Right atrium auricular region (tissue), 2 donors: ENCODE measurements around the gene SLC25A25. TPM values are rescaled to one million over a fixed set of nuclear protein-coding genes. Genes with fewer than 3 reads are reported as not detected.

ENCODE experiments used
- DNase-seq: peaks from one replicate; pipeline ENCODE4 v3.0.0-alpha.2; 2019; ENCODE audit warnings: low spot score
- H3K27ac ChIP-seq, 2 donors: fragments of 200-600 bp; sonication (generic); 1 replicate in 1 of 2; 2 replicates in 1 of 2; pipeline ENCODE4 v1.5.1; 2016 to 2019
- H3K27me3 ChIP-seq, 2 donors: fragments of 200-600 bp; sonication (generic); one replicate each; pipeline versions ENCODE4 v1.5.1 to v1.6.0; 2017 to 2019
- H3K36me3 ChIP-seq: fragments of 200-600 bp; sonication (generic); one replicate; pipeline ENCODE4 v1.5.1; 2016
- H3K4me1 ChIP-seq, 2 donors: fragments of 200-600 bp; sonication (generic); one replicate each; pipeline versions ENCODE4 v1.5.1 to v1.6.0; 2017 to 2019
- H3K4me3 ChIP-seq, 2 donors: fragments of 200-600 bp; sonication (generic); 1 replicate in 1 of 2; 2 replicates in 1 of 2; pipeline ENCODE4 v1.5.1; 2017 to 2019; ENCODE audit warnings: mild to moderate bottlenecking in 1 of 2, moderate library complexity in 1 of 2
- H3K9me3 ChIP-seq, 2 donors: fragments of 200-600 bp; sonication (generic); one replicate each; pipeline ENCODE4 v1.5.1; 2019
- total RNA-seq, 2 donors: library from RNA; depleted of rRNA; stranded (reverse); fragments of >200 nt; gene quantifications; one replicate each; pipeline ENCODE4 v1.1.0, GENCODE V29; 2016
- TF ChIP-seq, protein P1 (sequence below), 2 donors: fragments of 200-600 bp; sonication (generic); IDR thresholded peaks; one replicate each; pipeline ENCODE4 v1.5.1; 2019; ENCODE audit warnings: antibody characterized with exemption in 2 of 2

SLC25A25 gene
- total RNA-seq, 2 donors from 2014 or later, result 8.2 to 11.8 TPM

DNA sequence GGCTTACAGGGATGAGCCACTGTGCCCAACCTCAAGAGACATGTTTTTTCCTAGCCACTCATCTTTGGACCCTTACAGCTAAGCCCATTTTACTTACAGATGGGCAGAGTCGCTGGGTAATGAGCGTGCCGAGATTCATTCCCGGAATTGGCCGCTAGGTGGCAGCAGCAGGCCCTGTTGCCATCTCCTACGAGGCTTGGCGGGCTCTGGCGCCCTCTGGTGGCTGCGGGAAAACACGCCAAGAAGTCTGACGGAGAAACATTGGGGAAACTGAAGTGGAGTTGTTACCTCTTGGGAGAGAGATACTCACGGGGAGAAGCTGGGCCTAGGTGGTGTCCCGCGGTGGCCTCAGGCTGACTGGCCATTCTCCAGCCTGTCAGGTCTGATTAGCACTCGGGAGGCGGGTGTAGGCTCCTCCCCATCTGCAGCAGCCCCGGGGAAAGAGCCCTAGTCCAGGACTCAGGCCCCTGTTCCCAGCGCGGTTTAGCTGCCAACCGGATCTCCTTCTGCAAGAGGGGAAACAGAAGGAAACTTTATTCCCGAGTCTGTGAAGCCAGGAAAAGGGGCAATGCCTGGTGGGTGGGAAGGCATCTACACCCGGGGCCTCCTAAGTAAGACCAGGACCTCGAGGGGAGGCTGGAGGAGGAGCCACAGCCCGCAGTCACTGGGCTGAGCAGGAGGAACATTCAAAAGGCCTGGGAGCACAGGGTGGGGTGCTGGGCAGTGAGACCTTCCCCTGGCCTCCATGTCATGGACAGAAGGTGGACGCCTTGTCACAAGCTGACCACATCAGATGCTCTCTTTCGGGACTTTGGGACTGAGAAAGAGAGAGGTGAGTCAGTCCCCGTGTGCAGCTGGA lies 49.8 kb downstream of the SLC25A25 start:
- peaks cover 38% of the 10 kb centered on the region for H3K36me3 ChIP-seq
- DNase-seq, result peak; percentile 91
- H3K9me3 ChIP-seq, result no peaks in the 10 kb centered on the region
- no peak overlapping the region for H3K4me3 ChIP-seq
- TF ChIP-seq, protein P1, sequence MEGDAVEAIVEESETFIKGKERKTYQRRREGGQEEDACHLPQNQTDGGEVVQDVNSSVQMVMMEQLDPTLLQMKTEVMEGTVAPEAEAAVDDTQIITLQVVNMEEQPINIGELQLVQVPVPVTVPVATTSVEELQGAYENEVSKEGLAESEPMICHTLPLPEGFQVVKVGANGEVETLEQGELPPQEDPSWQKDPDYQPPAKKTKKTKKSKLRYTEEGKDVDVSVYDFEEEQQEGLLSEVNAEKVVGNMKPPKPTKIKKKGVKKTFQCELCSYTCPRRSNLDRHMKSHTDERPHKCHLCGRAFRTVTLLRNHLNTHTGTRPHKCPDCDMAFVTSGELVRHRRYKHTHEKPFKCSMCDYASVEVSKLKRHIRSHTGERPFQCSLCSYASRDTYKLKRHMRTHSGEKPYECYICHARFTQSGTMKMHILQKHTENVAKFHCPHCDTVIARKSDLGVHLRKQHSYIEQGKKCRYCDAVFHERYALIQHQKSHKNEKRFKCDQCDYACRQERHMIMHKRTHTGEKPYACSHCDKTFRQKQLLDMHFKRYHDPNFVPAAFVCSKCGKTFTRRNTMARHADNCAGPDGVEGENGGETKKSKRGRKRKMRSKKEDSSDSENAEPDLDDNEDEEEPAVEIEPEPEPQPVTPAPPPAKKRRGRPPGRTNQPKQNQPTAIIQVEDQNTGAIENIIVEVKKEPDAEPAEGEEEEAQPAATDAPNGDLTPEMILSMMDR (IDR thresholded peaks at IDR 0.05), result peak; percentile 100
- H3K4me1 ChIP-seq, result peaks cover 0 to 5% of the 10 kb centered on the region in 2 donors
- no peak overlapping the region for H3K27ac ChIP-seq
- H3K27me3 ChIP-seq, result no peaks in the 10 kb centered on the region

DNA sequence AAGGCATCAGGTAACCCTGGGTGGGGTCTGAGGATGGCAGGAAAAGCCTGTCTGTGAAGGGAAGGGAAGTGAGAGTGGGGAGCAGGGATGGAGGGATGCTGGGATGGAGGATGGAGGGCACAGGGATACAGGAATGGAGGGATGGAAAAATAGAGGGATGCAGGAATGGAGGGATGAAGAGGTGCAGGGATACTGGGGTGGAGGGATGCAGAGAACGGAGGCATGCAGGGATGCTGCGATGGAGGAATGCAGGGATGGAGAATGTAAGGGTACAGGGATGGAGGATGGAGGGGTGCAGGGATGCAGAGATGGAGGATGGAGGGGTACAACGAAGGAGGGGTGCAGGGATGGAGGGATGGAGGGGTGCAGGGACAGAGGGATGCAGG lies 50.4 kb downstream of the SLC25A25 start:
- Histone ChIP-seq H3K9me3 (no peaks in the 10 kb centered on the region), H3K4me3 (no peak overlapping the region), H3K27ac (no peak overlapping the region), H3K4me1 (peaks cover 0 to 5% of the 10 kb centered on the region in 2 donors), H3K36me3 (peaks cover 44% of the 10 kb centered on the region), H3K27me3 (no peaks in the 10 kb centered on the region)
- TF ChIP-seq, protein P1 (IDR thresholded peaks at IDR 0.05), result no peak
- no peak for DNase-seq

DNA sequence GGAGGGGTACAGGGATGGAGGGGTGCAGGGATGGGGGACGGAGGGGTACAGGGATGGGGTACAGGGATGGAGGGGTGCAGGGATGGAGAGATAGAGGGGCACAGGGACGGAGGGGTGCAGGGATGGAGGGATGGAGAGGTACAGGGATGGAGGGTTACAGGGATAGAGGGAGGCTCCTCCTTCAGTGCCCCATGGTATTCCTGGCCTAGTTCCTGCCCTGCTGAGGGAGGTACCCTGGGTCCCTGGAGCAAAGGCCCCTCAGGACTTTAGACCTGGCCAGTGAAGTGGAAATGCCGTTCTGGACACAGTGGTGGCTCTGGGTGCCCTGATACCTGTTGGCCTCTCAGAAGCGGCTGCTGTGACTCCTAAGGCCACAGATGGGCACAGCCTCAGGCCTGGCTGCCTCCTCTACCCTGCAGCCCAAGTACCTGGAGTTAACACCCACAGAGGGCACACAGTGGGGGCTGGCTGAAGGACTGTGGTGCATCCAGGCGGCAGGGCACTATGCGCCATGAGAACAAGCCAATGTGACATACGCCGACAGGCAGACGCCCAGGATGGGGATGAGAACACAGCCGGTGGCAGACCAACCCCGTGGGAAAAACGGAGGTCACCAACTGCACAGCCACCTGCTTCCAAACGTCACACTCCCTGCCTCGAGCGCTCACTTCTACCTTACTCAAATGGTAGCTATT lies 51.1 kb downstream of the SLC25A25 start:
- TF ChIP-seq, protein P1 (IDR thresholded peaks at IDR 0.05), result no peak
- peaks cover 43% of the 10 kb centered on the region for H3K36me3 ChIP-seq
- H3K27ac ChIP-seq, result no peak overlapping the region
- no peaks in the 10 kb centered on the region for H3K9me3 ChIP-seq
- H3K4me1 ChIP-seq, result peaks cover 0 to 5% of the 10 kb centered on the region in 2 donors
- H3K4me3 ChIP-seq, result no peak overlapping the region
- no peaks in the 10 kb centered on the region for H3K27me3 ChIP-seq
- DNase-seq, result no peak

DNA sequence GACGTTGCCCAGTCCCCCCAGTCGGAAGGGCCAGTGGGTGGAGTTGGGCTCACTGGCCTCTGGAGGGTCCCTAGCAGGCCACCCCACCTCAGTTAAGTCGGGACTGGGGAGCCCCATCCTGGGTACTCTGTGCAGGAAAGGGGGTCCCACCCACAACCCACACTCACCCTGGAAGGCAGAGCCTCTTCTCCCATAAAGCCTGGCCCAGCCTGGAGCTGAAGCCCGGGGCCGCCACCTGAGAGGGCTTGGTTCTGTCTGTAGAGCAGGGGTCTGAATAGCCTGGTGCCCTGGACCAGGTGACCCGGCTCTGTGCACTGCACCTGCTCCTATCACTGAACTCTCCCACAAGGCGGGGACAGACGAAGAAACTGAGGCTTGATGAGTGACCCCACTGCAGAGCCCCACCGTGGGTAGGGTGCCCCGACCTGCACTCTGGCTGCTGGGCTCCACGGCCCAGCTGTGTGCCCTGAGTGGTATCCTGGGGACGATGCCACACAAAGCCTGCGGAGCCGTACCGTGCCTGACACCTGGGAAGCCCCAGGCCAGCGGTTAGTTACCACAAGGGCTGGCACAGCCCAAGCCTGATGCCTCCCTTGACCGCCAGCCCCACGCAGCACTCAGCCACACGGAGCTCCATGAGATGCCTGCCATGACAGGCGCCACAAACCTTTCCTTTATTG lies 52.2 kb downstream of the SLC25A25 start:
- DNase-seq, result no peak
- Histone ChIP-seq H3K27me3 (no peaks in the 10 kb centered on the region), H3K36me3 (peaks cover 42% of the 10 kb centered on the region), H3K27ac (no peak overlapping the region), H3K4me1 (peaks cover 0 to 8% of the 10 kb centered on the region in 2 donors), H3K9me3 (no peaks in the 10 kb centered on the region), H3K4me3 (no peak overlapping the region)
- TF ChIP-seq, protein P1 (IDR thresholded peaks at IDR 0.05), result no peak

DNA sequence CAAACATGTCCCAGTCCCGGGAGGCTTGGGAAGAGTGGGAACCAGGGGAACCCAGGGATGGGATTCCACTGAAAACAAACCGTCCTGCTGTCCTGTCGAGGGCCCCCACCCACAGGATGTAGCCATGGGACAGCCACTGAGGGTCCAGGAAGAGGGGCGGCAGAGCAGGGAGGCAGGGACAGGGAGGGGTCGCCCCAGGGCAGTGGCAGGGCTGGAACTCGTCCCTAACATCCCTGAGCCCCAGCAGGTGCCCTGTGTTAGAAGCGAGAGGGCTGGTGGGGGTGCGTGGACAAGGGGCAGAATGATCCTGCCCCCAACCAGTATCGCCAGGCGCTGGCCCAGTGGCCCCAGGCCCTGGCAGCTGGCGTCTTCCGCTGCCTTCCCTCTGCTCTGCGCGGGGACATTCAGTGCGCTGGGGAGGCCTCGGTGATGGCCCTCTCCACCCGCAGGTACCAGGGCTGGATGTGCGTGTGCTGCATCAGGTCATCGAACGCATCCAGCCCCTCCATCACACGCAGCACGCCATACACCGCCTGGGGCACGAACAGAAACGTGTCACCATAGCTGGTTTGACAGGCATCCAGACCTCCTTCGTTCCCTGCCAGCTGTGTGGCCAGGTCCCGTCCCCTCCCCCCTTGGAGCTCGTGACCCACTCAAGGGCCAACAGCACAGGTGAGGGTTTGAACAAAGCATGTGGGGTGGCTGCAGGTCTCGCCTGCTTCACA lies 52.9 kb downstream of the SLC25A25 start:
- peaks cover 42% of the 10 kb centered on the region for H3K36me3 ChIP-seq
- DNase-seq, result no peak

More for the DNA sequence above, 52.9 kb downstream of the SLC25A25 start:
- Histone ChIP-seq H3K4me1 (peaks cover 0 to 15% of the 10 kb centered on the region in 2 donors), H3K27ac (no peak overlapping the region), H3K27me3 (no peaks in the 10 kb centered on the region), H3K9me3 (no peaks in the 10 kb centered on the region), H3K4me3 (no peak overlapping the region)
- TF ChIP-seq, protein P1 (IDR thresholded peaks at IDR 0.05), result no peak
